GM18520 (cell line): Measurements from ENCODE around the gene ZMPSTE24.

Experiments
- ATAC-seq: cut with Tn5 transposase; IDR thresholded peaks from one replicate; pipeline ENCODE4 v1.9.1; 2021; ENCODE audit not compliant: unreplicated experiment

Gene ZMPSTE24

GRCh38 chr1:40258445-40258769, 371 bp downstream of the ZMPSTE24 start:
- ATAC-seq, result no peak

DNA sequence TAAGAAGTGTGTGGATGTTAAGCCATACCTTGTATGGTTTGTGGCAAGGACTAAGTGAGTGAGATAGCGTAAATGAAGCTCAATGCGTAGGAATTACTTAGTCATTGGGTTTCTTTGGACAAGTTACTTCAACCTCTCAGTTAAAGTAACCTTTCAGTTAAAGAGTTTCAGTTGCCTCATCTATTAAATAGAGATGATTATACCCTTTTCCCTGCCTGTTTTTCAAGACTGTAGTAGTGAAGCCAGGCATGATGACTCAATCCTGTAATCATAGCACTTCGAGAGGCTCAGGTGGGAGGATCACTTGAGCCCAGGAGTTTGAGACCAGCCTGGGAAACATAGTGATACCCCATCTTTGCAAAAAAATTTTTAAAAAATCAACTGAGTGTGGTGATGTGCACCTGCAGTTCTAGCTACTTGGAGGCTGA, 6.3 kb downstream of the ZMPSTE24 start:
- ATAC-seq, result no peak

GRCh38 chr1:40265298-40265697, 7.3 kb downstream of the ZMPSTE24 start:
- no peak for ATAC-seq

DNA sequence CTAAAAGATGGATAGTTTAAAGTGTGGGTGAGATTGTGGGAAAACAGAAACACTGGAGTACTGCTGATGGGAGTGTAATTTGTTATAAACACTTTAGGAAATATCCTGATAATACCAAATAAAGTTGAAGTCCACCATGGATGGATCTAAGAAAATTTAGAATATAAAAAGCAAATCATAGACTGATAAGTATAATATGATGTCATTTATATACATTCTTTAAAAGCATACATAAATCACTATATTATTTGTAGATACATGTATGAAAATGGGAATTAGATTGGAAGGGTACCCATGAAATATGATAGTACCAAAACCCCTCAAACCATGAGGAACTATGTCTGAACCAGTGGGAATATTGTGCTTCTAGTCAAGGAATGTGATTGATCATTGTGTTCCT, 7.9 kb downstream of the ZMPSTE24 start:
- ATAC-seq, result no peak

GRCh38 chr1:40266786-40267535, 8.9 kb downstream of the ZMPSTE24 start:
- ATAC-seq, result no peak

- no peak for ATAC-seq
Observed at GRCh38 chr1:40267767-40268187, 9.7 kb downstream of the ZMPSTE24 start.

- no peak for ATAC-seq
Observed at GRCh38 chr1:40268211-40268610, 10.2 kb downstream of the ZMPSTE24 start.

DNA sequence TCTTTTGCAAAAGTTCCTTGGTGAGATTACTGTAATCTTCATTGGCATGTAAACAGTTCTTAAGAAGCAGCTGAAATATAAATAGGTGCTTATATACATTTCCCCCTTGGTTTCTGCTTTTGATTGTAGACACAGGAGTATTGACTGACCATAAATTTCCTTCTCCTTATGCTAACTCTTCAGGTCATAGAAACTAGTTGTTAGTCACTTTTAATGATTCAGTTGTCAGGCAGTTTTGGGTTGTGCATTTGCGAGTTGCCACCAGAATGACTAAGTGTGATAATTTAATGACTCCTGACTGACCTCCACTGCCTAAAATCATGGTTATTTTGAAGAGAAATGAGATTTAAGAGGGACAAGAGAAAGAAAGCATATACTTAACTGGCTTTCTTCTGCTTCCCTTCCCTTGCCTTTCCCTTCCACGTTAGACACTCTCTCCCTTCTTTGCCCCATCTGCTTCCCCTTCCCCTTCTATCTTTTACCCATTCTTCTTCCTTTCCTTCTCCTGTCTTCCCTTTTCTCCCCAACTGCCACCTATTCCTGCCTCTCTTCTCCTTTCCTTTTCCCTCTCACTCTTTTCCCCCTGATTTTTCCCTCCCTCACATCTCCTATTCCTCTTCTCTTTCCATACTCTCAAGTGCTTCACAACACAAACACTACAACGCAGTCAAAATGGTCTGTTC, 12.3 kb downstream of the ZMPSTE24 start:
- ATAC-seq, result no peak

DNA sequence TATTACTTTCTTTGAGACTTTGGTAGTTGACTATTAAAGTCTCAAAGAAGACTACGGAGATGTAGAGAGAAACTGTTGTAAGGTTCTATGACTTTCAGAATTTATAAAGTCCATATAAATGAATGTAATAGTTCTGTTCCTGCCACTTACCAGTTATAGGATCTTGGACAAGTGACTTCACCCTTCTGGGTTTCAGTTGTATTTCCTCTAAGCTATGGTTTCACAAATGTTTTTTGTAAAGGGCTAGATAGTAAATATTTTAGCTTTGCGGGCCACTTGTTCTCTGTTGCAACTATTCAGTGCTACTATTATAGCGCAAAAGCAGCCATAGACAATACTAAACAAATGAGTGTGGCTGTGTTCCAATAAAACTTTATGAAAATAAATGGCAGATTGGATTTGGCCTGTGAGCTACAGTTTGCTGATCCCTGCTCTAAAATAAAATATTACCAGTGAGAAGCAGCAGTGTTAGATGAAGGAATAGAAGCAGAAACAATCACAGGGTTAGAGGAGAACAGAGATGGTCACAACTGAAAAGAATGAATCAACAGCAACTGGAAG, 14.7 kb downstream of the ZMPSTE24 start:
- no peak for ATAC-seq

GRCh38 chr1:40273547-40274166, 15.6 kb downstream of the ZMPSTE24 start:
- ATAC-seq, result no peak

GRCh38 chr1:40274331-40274730, 16.3 kb downstream of the ZMPSTE24 start:
- no peak for ATAC-seq

GRCh38 chr1:40276122-40276521, 18.1 kb downstream of the ZMPSTE24 start:
- no peak for ATAC-seq

DNA sequence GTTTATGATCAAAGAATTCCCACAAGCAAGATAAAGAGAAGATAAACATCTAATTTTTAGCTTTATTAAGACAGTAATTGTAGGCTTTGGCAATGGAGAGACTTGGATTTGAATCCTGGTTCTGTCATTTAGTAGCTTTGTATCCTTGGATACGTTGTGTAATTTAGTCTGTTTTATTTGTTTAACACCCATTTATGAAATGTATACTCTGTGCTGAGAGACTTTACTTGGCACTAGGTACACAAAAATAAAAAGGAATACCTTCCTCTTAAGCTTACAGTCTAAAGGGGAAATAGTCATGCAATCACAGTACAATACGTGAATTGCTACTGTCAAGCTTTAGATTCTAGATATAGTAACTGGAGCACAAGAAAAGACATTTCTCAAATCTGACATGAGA, 23.8 kb downstream of the ZMPSTE24 start:
- ATAC-seq, result no peak

GRCh38 chr1:40291293-40291692, 33.3 kb downstream of the ZMPSTE24 start:
- ATAC-seq, result no peak

GRCh38 chr1:40299366-40300248, 41.6 kb downstream of the ZMPSTE24 start:
- no peak for ATAC-seq

- no peak for ATAC-seq
Observed at GRCh38 chr1:40300249-40300567, 42.2 kb downstream of the ZMPSTE24 start.

DNA sequence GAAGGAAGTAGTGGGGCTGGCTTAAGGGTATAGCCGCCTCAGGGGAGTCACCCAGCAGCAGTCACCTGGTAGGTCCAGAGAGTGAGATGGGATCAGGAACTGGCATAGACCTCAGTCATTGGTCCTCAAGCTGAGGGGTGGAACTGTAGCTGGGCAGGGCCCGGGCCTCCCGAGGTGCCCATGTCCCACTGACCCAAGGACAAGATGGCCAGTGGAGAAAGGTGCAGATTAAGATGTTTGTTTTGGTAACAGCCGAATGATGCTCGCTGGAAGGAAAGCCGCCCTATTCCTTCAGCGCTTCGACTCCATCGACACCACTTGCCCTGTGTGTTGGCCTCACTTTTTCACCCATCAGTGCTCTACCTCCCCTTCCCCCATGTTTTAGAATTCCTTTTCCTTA, 42.6 kb downstream of the ZMPSTE24 start:
- no peak for ATAC-seq

DNA sequence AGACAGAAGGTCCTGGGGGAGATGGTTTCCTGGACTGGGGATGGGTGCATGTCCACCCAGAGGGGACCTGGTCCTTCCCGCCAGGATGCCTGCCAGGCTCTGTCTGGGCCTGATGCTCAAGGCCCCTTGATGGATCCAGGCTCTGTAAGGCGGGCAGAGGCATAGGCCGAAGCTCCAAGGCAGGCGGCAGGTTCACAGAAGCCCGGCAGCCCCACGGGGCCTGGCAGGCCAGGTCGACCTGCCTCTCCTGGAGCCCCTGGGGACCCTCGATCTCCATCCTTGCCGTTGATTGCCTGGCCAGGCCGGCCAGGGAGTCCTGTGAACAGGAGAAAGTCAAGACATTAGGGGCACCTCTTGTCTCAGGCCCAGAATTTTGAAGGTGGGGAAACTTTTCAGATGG, 43.0 kb downstream of the ZMPSTE24 start:
- no peak for ATAC-seq

DNA sequence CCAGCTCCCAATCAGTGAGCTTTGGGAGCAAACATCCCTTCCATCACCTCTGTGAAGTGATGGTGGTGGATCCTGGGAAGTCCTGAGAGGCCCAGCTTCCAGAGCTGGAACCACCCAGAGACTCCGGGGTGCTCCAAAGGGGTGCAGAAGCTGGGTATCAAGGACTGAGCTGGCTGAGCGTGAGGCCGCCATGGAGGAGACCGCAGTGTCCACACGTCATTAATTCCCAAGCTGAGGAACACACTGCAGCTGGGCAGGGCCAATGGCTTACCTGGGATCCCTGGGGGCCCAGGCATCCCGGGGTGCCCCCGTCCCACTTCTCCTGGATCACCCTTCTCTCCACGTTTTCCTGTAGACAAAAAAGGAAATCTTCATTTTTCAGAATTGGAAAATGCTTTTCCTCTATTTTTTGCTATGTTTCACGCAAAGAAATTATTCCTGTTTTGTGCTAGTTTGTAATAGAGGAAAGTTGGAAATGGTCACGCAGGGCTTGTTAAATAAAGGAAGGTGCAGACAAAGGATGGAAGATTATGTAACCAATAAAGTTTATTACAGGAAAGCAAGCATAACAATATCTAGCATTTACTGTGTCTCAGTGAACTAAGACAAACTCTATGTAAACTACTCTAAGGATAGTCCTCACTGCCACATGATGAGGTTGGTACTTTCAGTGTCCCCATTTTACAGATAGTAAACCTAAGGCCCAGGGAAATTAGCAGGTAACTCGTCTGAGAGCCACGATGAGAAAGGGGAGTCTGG, 43.7 kb downstream of the ZMPSTE24 start:
- ATAC-seq, result no peak

- ATAC-seq, result no peak
Observed at GRCh38 chr1:40302475-40302874, 44.4 kb downstream of the ZMPSTE24 start.
